SH-SY5Y (cell line): ENCODE data around the gene NOTCH3.

Experiments used
- GATA2 ChIP-seq: IDR thresholded peaks from 2 replicates; pipeline ENCODE4 v1.6.1; 2011; ENCODE audit warnings: mild to moderate bottlenecking, low read depth, low read length
- GATA3 ChIP-seq: IDR thresholded peaks from 2 replicates; pipeline ENCODE4 v1.6.1; 2011; ENCODE audit warnings: low read depth, mild to moderate bottlenecking, low read length, moderate library complexity

The NOTCH3 gene

GRCh38 chr19:15220833-15221232 is 20.0 kb upstream of the NOTCH3 start:
- no peak for TF ChIP-seq GATA3

- TF ChIP-seq GATA3 (no peak), GATA2 (no peak)
Measured at GRCh38 chr19:15218501-15218900, 17.7 kb upstream of the NOTCH3 start.

- TF ChIP-seq GATA2, result no peak
- TF ChIP-seq GATA3, result no peak
Measured at GRCh38 chr19:15216363-15216762, 15.6 kb upstream of the NOTCH3 start.

- TF ChIP-seq GATA3, result no peak
- TF ChIP-seq GATA2, result no peak
Measured at GRCh38 chr19:15213715-15214381, 13.1 kb upstream of the NOTCH3 start.

GRCh38 chr19:15212711-15213110 is 11.9 kb upstream of the NOTCH3 start:
- TF ChIP-seq GATA2, result no peak

- no peak for TF ChIP-seq GATA2
- TF ChIP-seq GATA3, result no peak
Measured at GRCh38 chr19:15210323-15210781, 9.6 kb upstream of the NOTCH3 start.

GRCh38 chr19:15201374-15202023 is 704 bp upstream of the NOTCH3 start:
- no peak for TF ChIP-seq GATA3

GRCh38 chr19:15199661-15200552 is 888 bp downstream of the NOTCH3 start:
- TF ChIP-seq GATA2, result no peak
- TF ChIP-seq GATA3, result no peak

GRCh38 chr19:15198951-15199660 is 1.7 kb downstream of the NOTCH3 start:
- TF ChIP-seq GATA2 (no peak), GATA3 (no peak)

GRCh38 chr19:15197942-15198341 is 2.9 kb downstream of the NOTCH3 start:
- TF ChIP-seq GATA3 (no peak), GATA2 (no peak)

GRCh38 chr19:15197275-15197941 is 3.4 kb downstream of the NOTCH3 start:
- TF ChIP-seq GATA3 (no peak), GATA2 (no peak)

GRCh38 chr19:15196360-15197005 is 4.3 kb downstream of the NOTCH3 start:
- TF ChIP-seq GATA2 (no peak), GATA3 (no peak)
